H7 (cell line): Measurements from ENCODE around the gene RIPK4. TPM values are rescaled to one million over a fixed set of nuclear protein-coding genes. Genes with fewer than 3 reads are reported as not detected.
"Not testable (repeated sequence)": the region's sequence is repeated elsewhere in the genome, so short reads cannot be mapped to it uniquely, and the experiment has no call there.

Experiments used
- DNase-seq: peaks from one replicate; pipeline ENCODE4 v3.0.0; 2012
- H3K27me3 ChIP-seq: 2 replicates; pipeline ENCODE4 v1.6.0; 2011; ENCODE audit warnings: mild to moderate bottlenecking, low read length; ENCODE audit not compliant: control insufficient read depth, insufficient read depth
- H3K36me3 ChIP-seq: replicated peaks from 2 replicates; pipeline ENCODE4 v1.5.1; 2011; ENCODE audit warnings: low read length; ENCODE audit not compliant: control insufficient read depth, insufficient read depth
- H3K4me3 ChIP-seq: 2 replicates; pipeline ENCODE4 v1.5.1; 2011; ENCODE audit warnings: low read depth, mild to moderate bottlenecking, control low read depth, low read length, moderate library complexity; ENCODE audit not compliant: insufficient read depth
- total RNA-seq: library from RNA; depleted of rRNA; stranded (reverse); fragments of >200 nt; shearing (Covaris generic); gene quantifications from 2 replicates; pipeline ENCODE4 v1.2.3, GENCODE V29; 2014

Gene RIPK4
- total RNA-seq, 1 experiment from 2014 or later, result 10.5 TPM

GRCh38 chr21:41802198-41802584 is 35.3 kb upstream of the RIPK4 start:
- no peak for DNase-seq
- Histone ChIP-seq H3K27me3 (no peaks in the 10 kb centered on the region), H3K4me3 (no peak overlapping the region), H3K36me3 (peaks cover 1% of the 10 kb centered on the region)

- Histone ChIP-seq H3K36me3 (peaks cover 1% of the 10 kb centered on the region), H3K27me3 (no peaks in the 10 kb centered on the region), H3K4me3 (no peak overlapping the region)
- no peak for DNase-seq
These were observed 34.7 kb upstream of the RIPK4 start for GRCh38 chr21:41801321-41802197.

GRCh38 chr21:41800425-41801320 is 33.8 kb upstream of the RIPK4 start:
- H3K4me3 ChIP-seq, result no peak overlapping the region
- H3K27me3 ChIP-seq, result no peaks in the 10 kb centered on the region
- peaks cover 1% of the 10 kb centered on the region for H3K36me3 ChIP-seq
- no peak for DNase-seq

- no peak overlapping the region for H3K4me3 ChIP-seq
- DNase-seq, result no peak
- no peaks in the 10 kb centered on the region for H3K27me3 ChIP-seq
- peaks cover 1% of the 10 kb centered on the region for H3K36me3 ChIP-seq
These were observed 32.9 kb upstream of the RIPK4 start for GRCh38 chr21:41799763-41800162.

- Histone ChIP-seq H3K36me3 (peaks cover 1% of the 10 kb centered on the region), H3K27me3 (no peaks in the 10 kb centered on the region), H3K4me3 (no peak overlapping the region)
- DNase-seq, result no peak
These were observed 31.5 kb upstream of the RIPK4 start for GRCh38 chr21:41798326-41798725.

GRCh38 chr21:41796476-41797080 is 29.7 kb upstream of the RIPK4 start:
- H3K4me3 ChIP-seq, result no peak overlapping the region
- no peaks in the 10 kb centered on the region for H3K27me3 ChIP-seq
- DNase-seq, result no peak
- H3K36me3 ChIP-seq, result peaks cover 1% of the 10 kb centered on the region

- no peak overlapping the region for H3K4me3 ChIP-seq
- DNase-seq, result no peak
These were observed 28.9 kb upstream of the RIPK4 start for GRCh38 chr21:41795726-41796125.

GRCh38 chr21:41794600-41794999 is 27.7 kb upstream of the RIPK4 start:
- DNase-seq, result no peak
- Histone ChIP-seq H3K36me3 (no peaks in the 10 kb centered on the region; the same call in 1 of the 2 replicates), H3K27me3 (no peaks in the 10 kb centered on the region), H3K4me3 (no peak overlapping the region)

More at GRCh38 chr21:41795726-41796125, 28.9 kb upstream of the RIPK4 start:
- H3K36me3 ChIP-seq, result peaks cover 1% of the 10 kb centered on the region
- H3K27me3 ChIP-seq, result no peaks in the 10 kb centered on the region

- no peak overlapping the region for H3K4me3 ChIP-seq
- no peak for DNase-seq
- H3K27me3 ChIP-seq, result no peaks in the 10 kb centered on the region
- H3K36me3 ChIP-seq, result no peaks in the 10 kb centered on the region
These were observed 25.9 kb upstream of the RIPK4 start for GRCh38 chr21:41792711-41793110.

- H3K4me3 ChIP-seq, result no peak overlapping the region
- no peaks in the 10 kb centered on the region for H3K36me3 ChIP-seq
- no peak for DNase-seq
- no peaks in the 10 kb centered on the region for H3K27me3 ChIP-seq
These were observed 19.7 kb upstream of the RIPK4 start for GRCh38 chr21:41786509-41786987.

- not testable (repeated sequence) for H3K4me3 ChIP-seq, DNase-seq, H3K27me3 ChIP-seq, H3K36me3 ChIP-seq
These were observed 18.4 kb upstream of the RIPK4 start for GRCh38 chr21:41785262-41785661.

- DNase-seq, result no peak
- Histone ChIP-seq H3K27me3 (no peaks in the 10 kb centered on the region), H3K4me3 (no peak overlapping the region), H3K36me3 (no peaks in the 10 kb centered on the region)
These were observed 17.7 kb upstream of the RIPK4 start for GRCh38 chr21:41784456-41785102.

- Histone ChIP-seq H3K27me3 (no peaks in the 10 kb centered on the region), H3K4me3 (no peak overlapping the region), H3K36me3 (no peaks in the 10 kb centered on the region)
- no peak for DNase-seq
These were observed 16.8 kb upstream of the RIPK4 start for GRCh38 chr21:41783476-41784180.
